Activated T-helper 2 cell treated with anti-CD3 and anti-CD28 coated beads, Interferon-gamma antibody, Interleukin-2, Interleukin-4, amounts not matched to agents 10 μg/mL and 5 μg/mL and 100 μg/mL, durations not matched to agents 14 hours and 24 hours and 36 hours (primary cell): ENCODE measurements around the gene DLGAP1. TPM values are rescaled to one million over a fixed set of nuclear protein-coding genes. Genes with fewer than 3 reads are reported as not detected.

Experiments used
- DNase-seq: peaks from one replicate; pipeline ENCODE4 v3.0.0; 2021; ENCODE audit warnings: low spot score
- H3K27ac Mint-ChIP-seq: one replicate; pipeline ENCODE4 v1.8.0; 2021; ENCODE audit warnings: mixed read lengths
- H3K27me3 Mint-ChIP-seq: one replicate; pipeline ENCODE4 v1.8.0; 2021; ENCODE audit warnings: low read depth, mixed read lengths
- H3K36me3 Mint-ChIP-seq: one replicate; pipeline ENCODE4 v1.8.0; 2021; ENCODE audit warnings: low read depth, mixed read lengths
- H3K4me1 Mint-ChIP-seq: one replicate; pipeline ENCODE4 v1.8.0; 2021; ENCODE audit warnings: low read depth, mixed read lengths
- H3K4me3 Mint-ChIP-seq: one replicate; pipeline ENCODE4 v1.8.0; 2021; ENCODE audit warnings: low read depth, mild to moderate bottlenecking, moderate library complexity, mixed read lengths
- H3K9me3 Mint-ChIP-seq: one replicate; pipeline ENCODE4 v1.8.0; 2021; ENCODE audit warnings: mixed read lengths
- intact Hi-C: fragments of 100-400 bp; cut with micrococcal nuclease; formaldehyde crosslinking; loops from one replicate; pipeline ENCODE4 v1.15.1; 2023
- total RNA-seq: library from RNA; stranded (reverse); gene quantifications from 2 replicates; pipeline ENCODE4 v1.2.3, GENCODE V29; 2022

The DLGAP1 gene
- total RNA-seq, 1 donor from 2014 or later = not detected

- Mint-ChIP-seq H3K4me1 (peaks cover 10% of the 10 kb centered on the region), H3K9me3 (no peaks in the 10 kb centered on the region), H3K36me3 (no peaks in the 10 kb centered on the region), H3K27me3 (peaks cover 43% of the 10 kb centered on the region), H3K4me3 (no peak overlapping the region), H3K27ac (no peak overlapping the region)
- intact Hi-C loops = no loop called here
- DNase-seq = no peak
These were observed 952.5 kb downstream of the DLGAP1 start for GRCh38 chr18:3502650-3503049.

DNA sequence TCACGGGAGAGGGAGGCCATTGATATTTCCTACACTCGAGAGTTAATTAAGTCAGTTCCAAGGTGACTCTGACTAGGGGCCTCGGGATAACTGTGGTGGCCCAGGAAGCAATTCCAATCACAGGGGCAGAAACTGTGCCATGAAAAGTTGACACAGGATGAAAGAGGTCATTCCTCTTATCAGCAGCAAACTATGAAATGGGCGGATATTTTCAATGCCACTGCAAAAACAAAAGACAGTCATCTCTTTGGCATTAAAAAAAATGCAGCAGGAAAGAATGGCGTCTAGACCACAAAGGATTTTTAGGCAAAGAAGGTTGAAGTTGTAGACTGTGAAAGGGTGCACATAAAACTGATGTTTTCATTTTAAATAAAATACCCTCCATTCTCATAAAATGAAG is 955.1 kb downstream of the DLGAP1 start:
- H3K27me3 Mint-ChIP-seq = peaks cover 57% of the 10 kb centered on the region
- H3K27ac Mint-ChIP-seq = no peak overlapping the region
- no peaks in the 10 kb centered on the region for H3K36me3 Mint-ChIP-seq
- no peak overlapping the region for H3K4me3 Mint-ChIP-seq
- intact Hi-C loops = no loop called here
- H3K4me1 Mint-ChIP-seq = peaks cover 12% of the 10 kb centered on the region
- no peaks in the 10 kb centered on the region for H3K9me3 Mint-ChIP-seq
- no peak for DNase-seq

- no peak for DNase-seq
- Mint-ChIP-seq H3K9me3 (no peaks in the 10 kb centered on the region), H3K4me1 (peaks cover 12% of the 10 kb centered on the region), H3K27me3 (peaks cover 59% of the 10 kb centered on the region), H3K36me3 (no peaks in the 10 kb centered on the region), H3K27ac (no peak overlapping the region), H3K4me3 (peak overlapping the region; percentile 51)
- intact Hi-C loops = no loop called here
These were observed 955.6 kb downstream of the DLGAP1 start for GRCh38 chr18:3499501-3499900.

GRCh38 chr18:3498698-3499471 is 956.2 kb downstream of the DLGAP1 start:
- no peaks in the 10 kb centered on the region for H3K36me3 Mint-ChIP-seq
- H3K9me3 Mint-ChIP-seq = no peaks in the 10 kb centered on the region
- H3K27me3 Mint-ChIP-seq = peaks cover 63% of the 10 kb centered on the region
- DNase-seq = no peak
- peak overlapping the region; percentile 0 for H3K4me3 Mint-ChIP-seq
- peaks cover 12% of the 10 kb centered on the region for H3K4me1 Mint-ChIP-seq
- intact Hi-C loops = no loop called here
- no peak overlapping the region for H3K27ac Mint-ChIP-seq

DNA sequence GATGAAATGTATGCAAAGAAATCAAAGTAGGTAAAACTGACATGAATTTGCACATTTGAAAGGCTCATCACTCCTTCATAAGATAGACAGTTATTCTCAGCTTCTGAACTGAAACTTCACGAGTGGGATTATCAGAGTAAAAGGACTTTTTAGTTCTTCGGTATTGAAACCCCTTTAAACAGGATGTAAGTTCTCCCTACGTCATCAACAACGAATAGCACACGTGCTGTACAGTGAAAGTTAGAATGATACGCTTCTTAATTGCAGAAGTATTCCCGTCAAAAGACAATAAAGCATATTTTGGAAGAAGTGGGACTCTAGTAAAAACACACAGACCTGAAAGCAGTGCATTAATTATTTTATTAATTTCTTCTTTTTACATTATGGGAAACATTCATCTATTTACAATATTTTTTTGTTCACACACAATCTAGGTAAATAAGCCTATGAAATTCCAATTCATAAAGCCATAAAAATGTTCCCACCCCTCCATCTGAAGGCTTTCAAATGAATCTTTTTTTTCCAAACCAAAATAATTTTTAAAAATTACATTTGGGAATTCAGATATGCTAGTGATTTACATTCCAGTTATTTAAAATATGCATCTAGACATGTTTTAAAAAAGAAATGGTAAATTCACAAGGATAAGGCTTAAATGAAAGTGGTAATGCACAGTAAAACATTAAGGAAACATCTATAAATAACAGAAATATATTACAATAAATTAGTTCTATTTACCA is 959.2 kb downstream of the DLGAP1 start:
- Mint-ChIP-seq H3K4me1 (peaks cover 14% of the 10 kb centered on the region), H3K27ac (no peak overlapping the region), H3K9me3 (no peaks in the 10 kb centered on the region), H3K27me3 (peaks cover 61% of the 10 kb centered on the region), H3K4me3 (no peak overlapping the region), H3K36me3 (no peaks in the 10 kb centered on the region)
- intact Hi-C loops = no loop called here
- DNase-seq = no peak

GRCh38 chr18:3494569-3494968 is 960.5 kb downstream of the DLGAP1 start:
- H3K27ac Mint-ChIP-seq = no peak overlapping the region
- peaks cover 10% of the 10 kb centered on the region for H3K4me1 Mint-ChIP-seq
- DNase-seq = no peak
- H3K4me3 Mint-ChIP-seq = no peak overlapping the region
- H3K36me3 Mint-ChIP-seq = no peaks in the 10 kb centered on the region
- intact Hi-C loops = no loop called here
- no peaks in the 10 kb centered on the region for H3K9me3 Mint-ChIP-seq
- H3K27me3 Mint-ChIP-seq = peaks cover 58% of the 10 kb centered on the region

DNA sequence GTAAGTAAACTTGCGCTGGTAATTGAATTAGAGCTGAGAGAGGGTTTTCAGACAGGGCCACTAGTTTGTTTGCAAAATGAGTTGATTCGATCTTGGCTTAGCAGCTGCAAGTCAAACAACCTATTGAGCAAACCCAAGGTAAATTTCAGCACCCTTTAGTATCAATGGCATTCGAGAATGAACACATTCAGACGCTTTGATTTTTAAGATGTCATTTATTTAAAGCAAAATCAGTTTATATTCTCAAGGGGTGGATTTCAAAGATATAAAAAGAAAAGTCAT is 960.9 kb downstream of the DLGAP1 start:
- intact Hi-C loops = no loop called here
- no peak overlapping the region for H3K4me3 Mint-ChIP-seq
- no peak for DNase-seq
- peaks cover 54% of the 10 kb centered on the region for H3K27me3 Mint-ChIP-seq
- no peak overlapping the region for H3K27ac Mint-ChIP-seq
- no peaks in the 10 kb centered on the region for H3K9me3 Mint-ChIP-seq
- no peaks in the 10 kb centered on the region for H3K36me3 Mint-ChIP-seq
- peaks cover 7% of the 10 kb centered on the region for H3K4me1 Mint-ChIP-seq

DNA sequence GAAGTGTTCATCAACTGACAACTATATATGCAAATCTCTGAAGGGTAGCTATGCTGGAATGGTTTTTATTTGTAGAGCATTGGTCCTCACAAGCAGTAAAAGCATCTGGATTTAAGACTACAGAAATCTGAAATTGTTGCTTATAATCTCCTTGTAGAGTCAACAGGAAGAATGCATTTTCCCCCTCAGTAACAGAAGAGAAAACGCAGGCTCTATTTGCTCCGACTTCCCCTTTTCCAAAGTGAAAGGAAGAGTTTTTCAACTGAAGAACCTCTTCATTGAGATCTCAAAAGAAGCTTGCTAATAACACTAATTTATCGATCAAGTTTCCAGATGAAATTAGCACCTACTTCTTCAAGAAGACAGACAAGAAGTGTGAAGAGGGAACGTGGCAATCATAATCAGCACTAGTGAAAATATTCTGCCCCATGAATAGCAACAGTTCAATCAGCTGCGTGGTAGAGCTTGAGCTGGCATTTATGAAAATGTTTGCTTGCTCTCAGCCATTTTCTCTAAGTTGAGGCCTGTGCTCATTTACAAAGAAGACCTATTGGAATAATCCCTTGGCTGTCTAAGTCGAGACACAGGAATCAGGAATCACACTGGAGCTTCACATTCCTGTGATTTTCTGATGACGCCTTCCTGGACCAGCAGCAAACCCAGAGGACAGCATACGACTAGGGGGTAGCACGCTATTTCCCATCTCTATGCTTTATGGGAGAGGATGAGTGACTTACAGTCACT is 961.4 kb downstream of the DLGAP1 start:
- Mint-ChIP-seq H3K4me3 (peak overlapping the region; percentile 45), H3K27ac (no peak overlapping the region), H3K9me3 (no peaks in the 10 kb centered on the region), H3K27me3 (peaks cover 53% of the 10 kb centered on the region), H3K4me1 (peaks cover 7% of the 10 kb centered on the region), H3K36me3 (no peaks in the 10 kb centered on the region)
- intact Hi-C loops = no loop called here
- no peak for DNase-seq

- intact Hi-C loops = no loop called here
- DNase-seq = no peak
- peaks cover 4% of the 10 kb centered on the region for H3K4me1 Mint-ChIP-seq
- no peak overlapping the region for H3K4me3 Mint-ChIP-seq
- H3K36me3 Mint-ChIP-seq = no peaks in the 10 kb centered on the region
- H3K9me3 Mint-ChIP-seq = no peaks in the 10 kb centered on the region
- H3K27ac Mint-ChIP-seq = no peak overlapping the region
- peaks cover 43% of the 10 kb centered on the region for H3K27me3 Mint-ChIP-seq
These were observed 962.4 kb downstream of the DLGAP1 start for GRCh38 chr18:3492721-3493120.

GRCh38 chr18:3491981-3492555 is 963.0 kb downstream of the DLGAP1 start:
- no peak for DNase-seq
- intact Hi-C loops = no loop called here
- no peaks in the 10 kb centered on the region for H3K9me3 Mint-ChIP-seq
- H3K36me3 Mint-ChIP-seq = no peaks in the 10 kb centered on the region
- peaks cover 40% of the 10 kb centered on the region for H3K27me3 Mint-ChIP-seq
- H3K4me3 Mint-ChIP-seq = no peak overlapping the region
- H3K27ac Mint-ChIP-seq = no peak overlapping the region
- H3K4me1 Mint-ChIP-seq = peaks cover 4% of the 10 kb centered on the region

DNA sequence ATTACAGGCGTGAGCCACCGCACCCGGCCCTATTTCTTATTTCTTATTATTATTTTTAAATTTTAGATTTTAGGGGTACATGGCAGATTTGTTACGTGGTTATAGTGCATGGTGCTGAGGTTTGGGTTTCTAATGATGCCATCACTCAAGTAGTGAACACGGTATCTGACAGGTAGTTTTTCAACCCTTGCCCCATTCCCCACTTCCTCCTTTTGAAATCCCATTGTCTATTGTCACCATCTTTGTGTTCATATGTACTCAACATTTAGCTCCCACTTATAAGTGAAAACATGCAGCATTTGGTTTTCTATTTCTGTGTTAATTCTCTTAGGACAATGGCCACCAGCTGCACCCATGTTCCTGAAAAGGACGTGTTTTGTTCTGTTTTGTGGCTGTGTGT is 965.6 kb downstream of the DLGAP1 start:
- no peaks in the 10 kb centered on the region for H3K36me3 Mint-ChIP-seq
- peaks cover 3% of the 10 kb centered on the region for H3K4me1 Mint-ChIP-seq
- DNase-seq = no peak
- H3K27me3 Mint-ChIP-seq = peaks cover 27% of the 10 kb centered on the region
- no peak overlapping the region for H3K27ac Mint-ChIP-seq
- H3K9me3 Mint-ChIP-seq = no peaks in the 10 kb centered on the region
- no peak overlapping the region for H3K4me3 Mint-ChIP-seq
- intact Hi-C loops = no loop called here

GRCh38 chr18:3486512-3486911 is 968.6 kb downstream of the DLGAP1 start:
- H3K4me3 Mint-ChIP-seq = no peak overlapping the region
- H3K9me3 Mint-ChIP-seq = no peaks in the 10 kb centered on the region
- no peaks in the 10 kb centered on the region for H3K36me3 Mint-ChIP-seq
- peaks cover 1% of the 10 kb centered on the region for H3K4me1 Mint-ChIP-seq
- DNase-seq = no peak
- peaks cover 15% of the 10 kb centered on the region for H3K27me3 Mint-ChIP-seq
- no peak overlapping the region for H3K27ac Mint-ChIP-seq
- intact Hi-C loops = no loop called here
